ENCODE data around the gene RELA. TPM values are rescaled to one million over a fixed set of nuclear protein-coding genes. Genes with fewer than 3 reads are reported as not detected.

The RELA gene
- total and polyA plus RNA-seq, 2 of the 13 experiments (the other 11 are each of a cell fraction or from before 2014, with no cell fraction given), result 21.4 to 40.5 TPM

GRCh38 chr11:65639623-65640482, 22.9 kb downstream of the RELA start:
- ChIA-PET CTCF (ENCODE audit: low intra/inter-chr PET ratio, low total read pairs) (no interaction called here), POLR2A (interaction anchor here (2.1 to 4.6 kb wide), 3 partner anchors 12 to 23 kb away, joined by 6 to 78 read pairs (median 17); partner anchors contain the start of gene RELA)
- H3K36me3 ChIP-seq (replicated peaks in 1 of 2; ENCODE audit: control insufficient read depth in 1 of 2, insufficient read depth in 2 of 2, low read length in 2 of 2), result peaks cover 9 to 23% of the 10 kb centered on the region in 2 experiments; a peak in 4 of 5 replicates
- no peak for ATAC-seq
- no peak for FAIRE-seq
- no peaks in the 10 kb centered on the region for H3K79me2 ChIP-seq (ENCODE audit: insufficient read depth, low read length)
- H2AFZ ChIP-seq (ENCODE audit: low read length), result no peak overlapping the region
- no peaks in the 10 kb centered on the region for H3K9me3 ChIP-seq (ENCODE audit: low read length)
- in situ Hi-C loops (cut with HindIII; ENCODE audit: extremely low pct_ligation_motif_present, low pct_unique_long_range_greater_than_20kb) (no loop called here), intact Hi-C loops (cut with micrococcal nuclease; ENCODE audit: unreplicated experiment) (no loop called here)
- DNase-seq (ENCODE audit: low spot score), result no peak
- peaks cover 49% of the 10 kb centered on the region for H3K4me1 ChIP-seq (ENCODE audit: insufficient read depth, low read length)
- WGBS (ENCODE audit: low lambda C conversion rate), result 83% methylated on average over 6 of the region's 8 CpGs
- BruUV-seq (replicated peaks), result no TSS peak
- no peaks in the 10 kb centered on the region for H4K20me1 ChIP-seq (ENCODE audit: insufficient read depth, low read length)
- H3K4me2 ChIP-seq (ENCODE audit: low read depth, low read length), result no peak overlapping the region
- H3K9ac ChIP-seq (ENCODE audit: insufficient read depth, low read depth, low read length), result no peak overlapping the region
- H3K4me3 ChIP-seq (replicated peaks in 1 of 3; ENCODE audit: insufficient read depth in 1 of 3, low read depth in 2 of 3, low read length in 3 of 3), result no peak overlapping the region
- no peak overlapping the region for H3K27ac ChIP-seq (ENCODE audit: extremely low read length, insufficient read depth, low read length)
- H3K27me3 ChIP-seq (ENCODE audit: control insufficient read depth in 1 of 2, insufficient read depth in 2 of 2, low read length in 2 of 2), result no peaks in the 10 kb centered on the region
- TF ChIP-seq ZBTB34 (CRISPR knock-in tag; IDR thresholded peaks at IDR 0.05) (no peak), ZNF318 (CRISPR knock-in tag; IDR thresholded peaks at IDR 0.05) (no peak), ZIK1 (CRISPR knock-in tag; IDR thresholded peaks at IDR 0.05; ENCODE audit: borderline replicate concordance, low read depth) (no peak), SIN3B (IDR thresholded peaks at IDR 0.05; ENCODE audit: low read length) (no peak), DRAP1 (CRISPR knock-in tag; IDR thresholded peaks at IDR 0.05) (no peak), PAF1 (CRISPR knock-in tag; IDR thresholded peaks at IDR 0.05) (no peak), CBX1 (IDR thresholded peaks at IDR 0.05; ENCODE audit: low read depth) (no peak), TEAD3 (CRISPR knock-in tag; optimal IDR thresholded peaks at IDR 0.05; ENCODE audit: borderline replicate concordance) (no peak), RELA (CRISPR knock-in tag; IDR thresholded peaks at IDR 0.05) (no peak), TFAP4 (IDR thresholded peaks at IDR 0.05; ENCODE audit: borderline replicate concordance, low read depth) (no peak), CREBL2 (CRISPR knock-in tag; IDR thresholded peaks at IDR 0.05; ENCODE audit: borderline replicate concordance) (no peak)

Data from HepG2 (cell line).